ENCODE results near the gene OR51D1.

The OR51D1 gene

GRCh38 chr11:4654635-4655369 is 17.5 kb downstream of the OR51D1 start:
- no peaks in the 10 kb centered on the region for H3K9me3 ChIP-seq (ENCODE audit: low read length)
- H3K9ac ChIP-seq (ENCODE audit: low read length), result no peak overlapping the region
- H3K36me3 ChIP-seq (ENCODE audit: insufficient read depth, low read length), result no peaks in the 10 kb centered on the region
- no peak overlapping the region for H3K4me3 ChIP-seq (ENCODE audit: low read depth in 1 of 2, low read length in 2 of 2)
- H3K4me1 ChIP-seq (ENCODE audit: insufficient read depth, low read length), result no peaks in the 10 kb centered on the region
- H3K27ac ChIP-seq (ENCODE audit: low read depth, low read length), result no peak overlapping the region
- H3K27me3 ChIP-seq (ENCODE audit: control insufficient read depth in 1 of 2, insufficient read depth in 2 of 2, low read length in 2 of 2), result no peaks in the 10 kb centered on the region

GRCh38 chr11:4658629-4659445 is 21.6 kb downstream of the OR51D1 start:
- H3K4me1 ChIP-seq (ENCODE audit: insufficient read depth, low read length), result no peaks in the 10 kb centered on the region
- H3K4me3 ChIP-seq (ENCODE audit: low read depth in 1 of 2, low read length in 2 of 2), result no peak overlapping the region
- H3K9me3 ChIP-seq (ENCODE audit: low read length), result no peaks in the 10 kb centered on the region
- no peaks in the 10 kb centered on the region for H3K27me3 ChIP-seq (ENCODE audit: control insufficient read depth in 1 of 2, insufficient read depth in 2 of 2, low read length in 2 of 2)
- no peaks in the 10 kb centered on the region for H3K36me3 ChIP-seq (ENCODE audit: insufficient read depth, low read length)
- H3K27ac ChIP-seq (ENCODE audit: low read depth, low read length), result no peak overlapping the region
- no peak overlapping the region for H3K9ac ChIP-seq (ENCODE audit: low read length)

- Histone ChIP-seq H3K27ac (ENCODE audit: low read depth, low read length) (no peak overlapping the region), H3K27me3 (ENCODE audit: control insufficient read depth in 1 of 2, insufficient read depth in 2 of 2, low read length in 2 of 2) (no peaks in the 10 kb centered on the region), H3K9me3 (ENCODE audit: low read length) (no peaks in the 10 kb centered on the region), H3K9ac (ENCODE audit: low read length) (no peak overlapping the region), H3K36me3 (ENCODE audit: insufficient read depth, low read length) (no peaks in the 10 kb centered on the region), H3K4me1 (ENCODE audit: insufficient read depth, low read length) (no peaks in the 10 kb centered on the region), H3K4me3 (ENCODE audit: low read depth in 1 of 2, low read length in 2 of 2) (no peak overlapping the region)
Observed at GRCh38 chr11:4662876-4663275, 25.6 kb downstream of the OR51D1 start.

DNA sequence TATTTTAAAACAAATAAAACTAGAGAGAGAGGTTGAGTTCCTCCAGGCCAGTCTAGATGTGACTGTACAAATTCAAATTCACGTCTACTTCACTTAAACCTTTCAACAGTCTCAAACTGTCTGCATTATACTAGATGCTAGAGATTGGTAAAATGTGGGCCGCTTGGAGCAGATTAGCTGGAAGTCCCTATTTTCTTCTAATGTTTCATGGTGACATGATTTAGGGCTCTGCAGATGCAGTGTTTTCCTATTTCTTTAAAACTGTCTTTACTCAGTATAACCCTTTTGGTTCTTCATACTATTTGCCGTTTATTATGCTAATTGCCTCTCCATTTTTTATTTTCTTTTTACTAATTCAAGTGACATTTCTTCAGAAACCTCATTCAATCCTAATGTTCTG is 26.9 kb downstream of the OR51D1 start:
- no peaks in the 10 kb centered on the region for H3K27me3 ChIP-seq (ENCODE audit: control insufficient read depth in 1 of 2, insufficient read depth in 2 of 2, low read length in 2 of 2)
- H3K4me1 ChIP-seq (ENCODE audit: insufficient read depth, low read length), result no peaks in the 10 kb centered on the region
- H3K4me3 ChIP-seq (ENCODE audit: low read depth in 1 of 2, low read length in 2 of 2), result no peak overlapping the region
- no peak overlapping the region for H3K27ac ChIP-seq (ENCODE audit: low read depth, low read length)
- H3K36me3 ChIP-seq (ENCODE audit: insufficient read depth, low read length), result no peaks in the 10 kb centered on the region
- H3K9ac ChIP-seq (ENCODE audit: low read length), result no peak overlapping the region
- no peaks in the 10 kb centered on the region for H3K9me3 ChIP-seq (ENCODE audit: low read length)

DNA sequence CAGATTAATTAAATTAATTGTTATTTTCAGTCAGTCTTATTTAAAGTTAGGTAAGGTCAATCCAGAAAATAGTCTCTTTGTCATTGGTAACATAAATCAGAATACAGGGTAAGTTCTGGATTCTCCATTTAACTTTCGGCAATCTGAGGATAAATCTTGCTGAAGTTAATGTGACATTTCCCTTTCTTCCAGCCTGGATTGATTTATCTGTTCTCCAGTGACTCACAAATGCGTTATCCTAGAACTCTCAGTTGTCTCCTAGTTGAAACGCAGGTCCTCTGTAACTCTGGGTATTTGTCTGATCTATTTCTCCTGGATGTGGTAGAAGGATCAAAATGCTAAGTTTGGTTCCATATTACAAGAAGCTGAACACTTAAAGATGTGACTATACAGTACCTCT is 27.5 kb downstream of the OR51D1 start:
- H3K36me3 ChIP-seq (ENCODE audit: insufficient read depth, low read length), result no peaks in the 10 kb centered on the region
- no peaks in the 10 kb centered on the region for H3K27me3 ChIP-seq (ENCODE audit: control insufficient read depth in 1 of 2, insufficient read depth in 2 of 2, low read length in 2 of 2)
- H3K4me3 ChIP-seq (ENCODE audit: low read depth in 1 of 2, low read length in 2 of 2), result no peak overlapping the region
- H3K9ac ChIP-seq (ENCODE audit: low read length), result no peak overlapping the region
- no peaks in the 10 kb centered on the region for H3K9me3 ChIP-seq (ENCODE audit: low read length)
- H3K4me1 ChIP-seq (ENCODE audit: insufficient read depth, low read length), result no peaks in the 10 kb centered on the region
- H3K27ac ChIP-seq (ENCODE audit: low read depth, low read length), result no peak overlapping the region

- H3K27me3 ChIP-seq (ENCODE audit: control insufficient read depth in 1 of 2, insufficient read depth in 2 of 2, low read length in 2 of 2), result no peaks in the 10 kb centered on the region
- no peak overlapping the region for H3K27ac ChIP-seq (ENCODE audit: low read depth, low read length)
- no peak overlapping the region for H3K4me3 ChIP-seq (ENCODE audit: low read depth in 1 of 2, low read length in 2 of 2)
- H3K9ac ChIP-seq (ENCODE audit: low read length), result no peak overlapping the region
- H3K9me3 ChIP-seq (ENCODE audit: low read length), result no peaks in the 10 kb centered on the region
- H3K36me3 ChIP-seq (ENCODE audit: insufficient read depth, low read length), result no peaks in the 10 kb centered on the region
- no peaks in the 10 kb centered on the region for H3K4me1 ChIP-seq (ENCODE audit: insufficient read depth, low read length)
Observed at GRCh38 chr11:4665424-4665823, 28.1 kb downstream of the OR51D1 start.

DNA sequence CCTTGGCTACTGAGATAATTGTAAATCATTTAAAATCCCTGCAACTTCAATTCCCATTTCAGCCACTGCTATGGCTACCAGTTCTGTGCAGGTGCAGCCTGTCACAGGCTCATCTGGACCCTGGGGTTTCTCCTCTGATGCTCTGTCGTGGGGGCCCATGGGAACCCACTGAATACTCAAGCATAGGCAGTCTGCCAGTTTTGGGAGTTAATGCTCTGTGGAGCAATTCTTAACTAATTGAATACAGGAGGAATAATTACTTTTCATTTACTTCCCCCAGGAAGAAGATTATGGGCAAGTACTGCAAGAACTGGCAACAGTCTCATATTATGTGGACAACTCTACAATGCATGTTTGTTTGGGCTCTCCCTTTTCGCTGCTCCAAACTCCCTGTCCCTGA is 34.5 kb downstream of the OR51D1 start:
- no peaks in the 10 kb centered on the region for H3K9me3 ChIP-seq (ENCODE audit: low read length)
- peaks cover 12% of the 10 kb centered on the region for H3K4me1 ChIP-seq (ENCODE audit: insufficient read depth, low read length)
- no peaks in the 10 kb centered on the region for H3K27me3 ChIP-seq (ENCODE audit: control insufficient read depth in 1 of 2, insufficient read depth in 2 of 2, low read length in 2 of 2)
- H3K9ac ChIP-seq (ENCODE audit: low read length), result no peak overlapping the region
- H3K27ac ChIP-seq (ENCODE audit: low read depth, low read length), result no peak overlapping the region
- H3K4me3 ChIP-seq (ENCODE audit: low read depth in 1 of 2, low read length in 2 of 2), result no peak overlapping the region
- no peaks in the 10 kb centered on the region for H3K36me3 ChIP-seq (ENCODE audit: insufficient read depth, low read length)

DNA sequence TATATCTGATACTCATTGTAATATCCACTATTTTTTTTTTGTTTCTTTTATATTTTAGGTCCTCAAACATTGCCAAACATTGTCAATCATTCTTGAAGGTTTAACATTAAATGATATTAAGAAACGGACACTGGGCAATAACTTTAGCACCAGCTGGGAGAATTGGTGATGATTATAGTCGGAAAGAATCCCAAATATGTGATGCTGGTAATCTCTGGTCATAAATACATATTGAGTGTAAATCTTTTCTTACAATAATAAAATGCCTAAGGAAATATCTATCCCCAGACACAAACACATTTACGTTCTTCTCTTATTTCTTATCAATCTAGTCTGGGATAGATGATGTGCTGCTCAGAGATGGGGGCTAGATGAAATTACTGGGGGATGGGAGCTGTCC is 35.2 kb downstream of the OR51D1 start:
- H3K4me1 ChIP-seq (ENCODE audit: insufficient read depth, low read length), result peaks cover 12% of the 10 kb centered on the region
- H3K4me3 ChIP-seq (ENCODE audit: low read depth in 1 of 2, low read length in 2 of 2), result no peak overlapping the region
- no peaks in the 10 kb centered on the region for H3K9me3 ChIP-seq (ENCODE audit: low read length)
- H3K27me3 ChIP-seq (ENCODE audit: control insufficient read depth in 1 of 2, insufficient read depth in 2 of 2, low read length in 2 of 2), result no peaks in the 10 kb centered on the region
- no peak overlapping the region for H3K27ac ChIP-seq (ENCODE audit: low read depth, low read length)
- H3K36me3 ChIP-seq (ENCODE audit: insufficient read depth, low read length), result no peaks in the 10 kb centered on the region
- H3K9ac ChIP-seq (ENCODE audit: low read length), result no peak overlapping the region

DNA sequence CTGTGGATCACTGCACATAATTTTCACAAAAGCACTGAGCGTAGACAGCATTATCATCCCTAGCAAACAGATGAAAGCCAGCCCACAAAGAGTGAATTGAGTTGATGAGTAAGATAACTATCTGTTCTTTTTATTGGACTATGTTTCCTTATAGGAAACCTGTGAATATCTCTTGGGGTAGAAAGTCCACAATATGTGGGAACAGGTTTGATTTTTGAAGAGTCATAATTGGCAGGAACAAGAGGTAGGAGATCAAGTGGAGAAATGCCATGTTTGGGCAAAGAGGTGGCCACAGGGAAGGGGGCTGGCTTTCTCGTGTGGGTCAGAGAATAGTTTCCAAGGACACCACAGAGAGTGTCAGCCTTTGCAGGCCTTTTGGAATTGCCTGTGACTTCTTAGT is 36.5 kb downstream of the OR51D1 start:
- Histone ChIP-seq H3K4me1 (ENCODE audit: insufficient read depth, low read length) (peaks cover 15% of the 10 kb centered on the region), H3K27ac (ENCODE audit: low read depth, low read length) (no peak overlapping the region), H3K9me3 (ENCODE audit: low read length) (no peaks in the 10 kb centered on the region), H3K9ac (ENCODE audit: low read length) (no peak overlapping the region), H3K27me3 (ENCODE audit: control insufficient read depth in 1 of 2, insufficient read depth in 2 of 2, low read length in 2 of 2) (no peaks in the 10 kb centered on the region), H3K36me3 (ENCODE audit: insufficient read depth, low read length) (no peaks in the 10 kb centered on the region), H3K4me3 (ENCODE audit: low read depth in 1 of 2, low read length in 2 of 2) (no peak overlapping the region)

GRCh38 chr11:4677948-4678347 is 40.7 kb downstream of the OR51D1 start:
- no peak overlapping the region for H3K27ac ChIP-seq (ENCODE audit: low read depth, low read length)
- H3K4me1 ChIP-seq (ENCODE audit: insufficient read depth, low read length), result peaks cover 19% of the 10 kb centered on the region

GRCh38 chr11:4680341-4680740 is 43.1 kb downstream of the OR51D1 start:
- H3K27me3 ChIP-seq (ENCODE audit: control insufficient read depth in 1 of 2, insufficient read depth in 2 of 2, low read length in 2 of 2), result no peaks in the 10 kb centered on the region
- no peaks in the 10 kb centered on the region for H3K9me3 ChIP-seq (ENCODE audit: low read length)
- H3K9ac ChIP-seq (ENCODE audit: low read length), result no peak overlapping the region
- peaks cover 14% of the 10 kb centered on the region for H3K4me1 ChIP-seq (ENCODE audit: insufficient read depth, low read length)
- H3K27ac ChIP-seq (ENCODE audit: low read depth, low read length), result no peak overlapping the region
- H3K4me3 ChIP-seq (ENCODE audit: low read depth in 1 of 2, low read length in 2 of 2), result no peak overlapping the region
- H3K36me3 ChIP-seq (ENCODE audit: insufficient read depth, low read length), result peaks cover 15% of the 10 kb centered on the region

More at GRCh38 chr11:4677948-4678347, 40.7 kb downstream of the OR51D1 start:
- peaks cover 12% of the 10 kb centered on the region for H3K36me3 ChIP-seq (ENCODE audit: insufficient read depth, low read length)
- H3K9ac ChIP-seq (ENCODE audit: low read length), result no peak overlapping the region
- H3K27me3 ChIP-seq (ENCODE audit: control insufficient read depth in 1 of 2, insufficient read depth in 2 of 2, low read length in 2 of 2), result no peaks in the 10 kb centered on the region
- no peaks in the 10 kb centered on the region for H3K9me3 ChIP-seq (ENCODE audit: low read length)
- H3K4me3 ChIP-seq (ENCODE audit: low read depth in 1 of 2, low read length in 2 of 2), result no peak overlapping the region

Measured in muscle layer of colon (tissue), 2 donors.